NCI-H2196 (cell line): ENCODE measurements around the gene NOG.

Experiments used
- DNase-seq: peaks from one replicate; lab custom pipeline; 2025; ENCODE audit not compliant: unreplicated experiment; lab: John Stamatoyannopoulos, UW

Gene NOG

DNA sequence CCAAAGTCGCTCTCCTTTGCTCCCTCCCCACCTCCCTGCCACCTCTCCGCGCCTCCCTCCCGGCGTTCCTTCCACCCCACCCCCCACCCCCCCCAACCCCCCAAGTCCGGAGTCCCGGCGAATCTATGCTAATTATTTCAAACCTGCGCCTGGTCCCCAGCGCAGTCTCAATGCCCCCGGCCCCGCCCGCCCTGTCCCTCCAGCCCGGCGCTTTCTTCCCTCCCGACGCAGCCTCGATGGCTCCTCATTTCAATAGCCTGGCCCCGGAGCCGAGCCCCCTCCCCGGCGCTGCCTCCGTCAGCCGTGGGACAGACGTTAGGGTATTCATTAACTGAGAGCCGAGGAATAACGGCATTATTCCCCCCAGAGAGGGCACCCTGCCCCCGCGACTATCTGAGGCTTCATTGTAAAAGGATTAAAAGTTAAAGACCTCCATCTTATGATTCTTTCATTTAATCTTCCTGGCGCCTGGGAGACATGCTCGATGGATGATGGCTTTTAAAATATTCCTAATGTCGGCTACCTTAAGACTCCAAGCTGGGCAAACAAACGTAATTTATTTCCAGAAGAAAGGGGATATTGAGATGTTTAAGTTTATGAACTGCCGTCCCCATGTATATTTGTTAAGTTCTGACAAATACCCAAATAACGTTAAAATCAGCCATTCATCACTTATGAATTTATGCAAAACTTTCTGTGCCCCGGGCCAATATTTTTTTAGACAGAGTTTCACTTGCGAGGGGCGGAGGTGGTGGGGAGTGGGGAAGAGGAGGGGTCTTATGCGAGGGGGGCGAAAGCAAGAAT, 3.4 kb downstream of the NOG start:
- no peak for DNase-seq

- no peak for DNase-seq
Measured at GRCh38 chr17:56597495-56597990, 4.0 kb downstream of the NOG start.

DNA sequence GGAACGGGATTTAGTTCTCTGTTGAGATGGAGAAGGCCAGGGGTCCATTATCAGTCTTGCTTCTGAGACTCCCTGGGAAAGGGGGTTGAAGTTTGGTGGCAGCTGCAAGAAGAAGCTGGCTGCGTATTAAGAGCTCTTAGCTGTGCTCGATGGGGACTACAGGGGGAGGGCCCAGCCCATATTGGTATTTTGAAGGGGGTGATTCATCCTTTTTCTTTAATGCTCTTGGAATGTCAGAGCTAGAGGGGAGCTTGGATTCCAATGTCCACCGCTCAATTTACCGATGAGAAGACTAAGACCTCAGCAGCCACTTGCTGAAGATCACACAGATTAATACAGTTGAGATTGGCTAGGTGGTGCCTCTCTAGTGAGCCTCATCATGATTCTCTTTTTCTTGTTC, 5.0 kb downstream of the NOG start:
- DNase-seq: no peak

- DNase-seq: no peak
Measured at GRCh38 chr17:56599088-56599487, 5.6 kb downstream of the NOG start.

- no peak for DNase-seq
Measured at GRCh38 chr17:56599566-56599965, 6.1 kb downstream of the NOG start.

GRCh38 chr17:56600256-56600655, 6.8 kb downstream of the NOG start:
- DNase-seq: no peak

- DNase-seq: no peak
Measured at GRCh38 chr17:56601591-56601990, 8.1 kb downstream of the NOG start.

GRCh38 chr17:56602292-56603130, 9.0 kb downstream of the NOG start:
- DNase-seq: no peak

GRCh38 chr17:56603486-56604238, 10.2 kb downstream of the NOG start:
- DNase-seq: no peak

GRCh38 chr17:56604691-56605290, 11.3 kb downstream of the NOG start:
- DNase-seq: no peak

DNA sequence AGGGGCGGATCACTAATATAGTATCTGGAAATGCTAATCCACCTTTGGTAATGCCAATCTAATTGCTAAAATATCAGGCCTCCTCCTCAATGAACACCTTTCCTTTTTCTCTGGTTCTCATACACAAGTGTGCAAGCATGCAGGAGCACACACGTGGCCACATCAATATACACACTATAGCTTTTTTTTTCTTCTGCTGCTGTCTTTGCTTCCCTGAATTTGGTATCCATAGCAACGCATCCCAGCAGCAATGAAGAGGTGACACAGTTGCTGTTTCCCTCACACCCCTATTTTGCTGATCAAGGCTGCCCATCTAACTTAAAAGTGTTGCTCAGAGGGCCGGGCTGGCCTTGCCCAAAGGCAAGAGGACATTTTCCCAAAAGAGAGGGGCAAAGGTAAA, 15.4 kb downstream of the NOG start:
- no peak for DNase-seq

- no peak for DNase-seq
Measured at GRCh38 chr17:56610321-56610720, 16.8 kb downstream of the NOG start.

- DNase-seq: no peak
Measured at GRCh38 chr17:56613131-56613530, 19.6 kb downstream of the NOG start.

- DNase-seq: no peak
Measured at GRCh38 chr17:56614522-56614921, 21.0 kb downstream of the NOG start.

DNA sequence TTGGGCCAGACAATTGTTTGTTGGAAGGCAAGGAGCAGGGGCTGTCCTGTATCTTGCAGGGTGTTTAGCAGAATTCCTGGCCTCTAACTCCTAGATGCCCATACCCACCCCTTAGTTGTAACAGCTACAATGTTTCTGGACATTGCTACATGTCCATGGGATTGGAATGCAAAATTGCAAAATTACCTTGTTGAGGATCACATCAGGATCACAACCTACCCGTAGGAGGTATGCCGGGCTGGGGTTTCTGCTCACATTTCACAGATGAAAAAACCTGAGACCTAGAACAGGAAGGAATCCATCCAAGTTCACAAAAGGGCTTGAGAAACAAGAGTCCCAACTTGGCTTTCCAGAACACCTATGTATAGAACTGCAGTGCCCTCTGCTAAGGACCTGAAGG, 22.7 kb downstream of the NOG start:
- no peak for DNase-seq

GRCh38 chr17:56623383-56623782, 29.9 kb downstream of the NOG start:
- no peak for DNase-seq

GRCh38 chr17:56624309-56624708, 30.8 kb downstream of the NOG start:
- DNase-seq: no peak

DNA sequence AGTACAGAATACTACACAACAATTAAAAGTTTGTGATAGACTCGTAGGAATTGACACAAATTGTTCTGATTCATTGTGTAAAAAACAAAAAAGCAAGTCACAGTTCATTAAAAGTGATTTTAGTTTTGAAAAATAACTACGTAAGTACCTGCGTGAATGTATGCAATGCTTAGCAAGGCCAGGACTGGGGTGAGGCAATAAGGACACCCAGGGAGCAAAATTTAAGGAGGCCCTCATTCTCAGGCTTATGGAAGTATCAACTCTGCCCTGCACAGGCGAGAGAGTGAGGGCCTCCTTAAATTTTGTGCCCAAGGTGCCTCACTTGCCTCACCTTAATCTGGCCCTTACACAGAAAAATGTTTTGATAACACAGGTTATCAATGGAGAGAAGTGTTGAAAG, 31.4 kb downstream of the NOG start:
- DNase-seq: no peak

DNA sequence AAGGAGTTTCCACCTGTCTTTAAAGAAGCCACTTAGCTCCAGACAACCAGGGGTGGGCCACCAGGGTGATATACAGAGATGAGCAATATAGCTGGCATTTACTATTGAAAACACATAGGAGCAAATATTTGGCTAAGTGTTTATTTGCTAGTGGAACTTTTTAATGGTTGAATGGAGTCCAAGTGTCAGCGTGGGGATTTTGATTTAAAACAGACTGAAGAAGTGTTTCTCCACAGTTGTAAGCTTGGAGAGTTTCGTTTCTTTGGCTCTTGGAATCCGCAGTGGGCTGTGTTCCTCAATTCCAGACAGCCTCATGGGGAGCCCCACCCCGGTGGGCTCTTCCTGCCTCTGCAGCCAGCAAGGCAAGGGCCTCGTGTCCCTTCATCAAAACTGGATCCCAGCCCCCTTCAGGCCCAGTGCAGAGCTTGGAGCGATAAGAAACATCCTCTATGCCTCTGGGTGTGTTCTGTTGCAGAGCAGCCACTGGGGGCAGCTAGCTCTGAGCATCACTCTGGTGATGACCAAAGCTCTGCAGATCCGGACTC, 36.1 kb downstream of the NOG start:
- no peak for DNase-seq

- DNase-seq: no peak
Measured at GRCh38 chr17:56630202-56630601, 36.7 kb downstream of the NOG start.

- no peak for DNase-seq
Measured at GRCh38 chr17:56633681-56634080, 40.2 kb downstream of the NOG start.
